Osteocyte (in vitro differentiated cells): ENCODE data around the gene LRP1B. TPM values are rescaled to one million over a fixed set of nuclear protein-coding genes. Genes with fewer than 3 reads are reported as not detected.

Experiments
- DNase-seq: peaks from one replicate; pipeline ENCODE4 v3.0.0; 2021; ENCODE audit warnings: mixed read lengths; ENCODE audit not compliant: unreplicated experiment; ENCODE audit errors: extremely low spot score
- H3K27ac Mint-ChIP-seq: one replicate; pipeline ENCODE4 v1.8.0; 2021; ENCODE audit warnings: mild to moderate bottlenecking, mixed read lengths; ENCODE audit not compliant: unreplicated experiment
- H3K27me3 Mint-ChIP-seq: one replicate; pipeline ENCODE4 v1.8.0; 2021; ENCODE audit warnings: mixed read lengths; ENCODE audit not compliant: unreplicated experiment
- H3K36me3 Mint-ChIP-seq: one replicate; pipeline ENCODE4 v1.8.0; 2021; ENCODE audit warnings: mixed read lengths; ENCODE audit not compliant: unreplicated experiment
- H3K4me1 Mint-ChIP-seq: one replicate; pipeline ENCODE4 v1.8.0; 2021; ENCODE audit warnings: mixed read lengths; ENCODE audit not compliant: unreplicated experiment
- H3K4me3 Mint-ChIP-seq: one replicate; pipeline ENCODE4 v1.8.0; 2021; ENCODE audit warnings: mild to moderate bottlenecking, moderate library complexity, mixed read lengths; ENCODE audit not compliant: unreplicated experiment
- H3K9me3 Mint-ChIP-seq: one replicate; pipeline ENCODE4 v1.8.0; 2021; ENCODE audit warnings: mixed read lengths; ENCODE audit not compliant: unreplicated experiment
- CTCF ChIP-seq: fragments of 200-600 bp; sonication (generic); IDR thresholded peaks from 2 replicates; pipeline ENCODE4 v1.5.0; 2021; ENCODE audit warnings: antibody characterized with exemption, mild to moderate bottlenecking, moderate library complexity
- total RNA-seq: library from RNA; stranded (reverse); gene quantifications from 2 replicates; pipeline ENCODE4 v1.2.1, GENCODE V29; 2021

The LRP1B gene
- total RNA-seq, 1 donor from 2014 or later, result 3.6 TPM

DNA sequence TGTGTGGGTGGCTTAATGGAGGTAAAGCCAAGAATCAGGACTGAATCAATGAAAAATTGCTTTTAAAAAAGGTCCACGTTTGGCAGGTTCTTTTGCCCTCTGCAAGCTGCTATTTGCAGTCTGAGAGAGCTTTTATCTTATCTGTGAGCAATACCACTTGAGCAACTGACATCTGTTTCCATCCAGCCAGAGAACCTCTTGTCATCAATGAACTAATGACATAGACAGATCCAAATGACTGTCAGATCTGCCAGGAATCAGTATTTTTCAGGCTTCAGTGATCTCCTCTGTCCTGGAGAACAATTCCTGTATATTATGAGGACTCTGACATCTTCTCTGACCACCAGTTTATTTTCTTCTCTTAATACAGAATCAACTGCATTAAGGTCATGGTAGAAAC lies 608.1 kb downstream of the LRP1B start:
- Mint-ChIP-seq H3K27ac (no peak overlapping the region), H3K9me3 (no peaks in the 10 kb centered on the region), H3K27me3 (no peaks in the 10 kb centered on the region), H3K4me1 (no peaks in the 10 kb centered on the region), H3K4me3 (no peak overlapping the region), H3K36me3 (no peaks in the 10 kb centered on the region)
- no peak for TF ChIP-seq CTCF
- no peak for DNase-seq

- no peaks in the 10 kb centered on the region for H3K9me3 Mint-ChIP-seq
- no peaks in the 10 kb centered on the region for H3K36me3 Mint-ChIP-seq
- no peak overlapping the region for H3K27ac Mint-ChIP-seq
- H3K27me3 Mint-ChIP-seq, result no peaks in the 10 kb centered on the region
- no peak for TF ChIP-seq CTCF
- no peak for DNase-seq
- H3K4me1 Mint-ChIP-seq, result no peaks in the 10 kb centered on the region
- no peak overlapping the region for H3K4me3 Mint-ChIP-seq
Measured at GRCh38 chr2:141522048-141522447, 608.8 kb downstream of the LRP1B start.

DNA sequence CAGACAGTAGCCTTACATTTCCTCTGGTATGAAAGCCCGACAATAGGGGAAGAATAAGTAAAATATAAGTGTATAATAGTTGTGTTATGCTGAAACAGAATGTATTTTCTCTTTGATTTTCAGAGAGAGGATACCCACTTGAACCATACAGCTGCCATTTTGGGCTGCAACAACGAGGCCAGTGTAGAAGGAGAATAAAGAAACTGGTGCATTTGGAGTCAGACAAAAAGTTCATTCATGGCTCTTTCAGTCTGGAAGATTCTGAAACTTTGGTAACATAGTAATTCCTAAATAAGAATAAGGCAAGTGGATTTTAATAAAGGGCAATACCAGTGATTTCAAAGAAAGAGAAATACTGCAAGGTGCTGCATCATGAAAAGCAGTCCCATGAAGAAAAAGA lies 610.9 kb downstream of the LRP1B start:
- H3K36me3 Mint-ChIP-seq, result no peaks in the 10 kb centered on the region
- no peak for TF ChIP-seq CTCF

GRCh38 chr2:141517852-141518421 lies 612.9 kb downstream of the LRP1B start:
- Mint-ChIP-seq H3K27ac (no peak overlapping the region), H3K4me1 (peaks cover 11% of the 10 kb centered on the region), H3K9me3 (no peaks in the 10 kb centered on the region), H3K27me3 (no peaks in the 10 kb centered on the region), H3K36me3 (no peaks in the 10 kb centered on the region), H3K4me3 (no peak overlapping the region)
- DNase-seq, result no peak
- no peak for TF ChIP-seq CTCF

More for the DNA sequence above, 610.9 kb downstream of the LRP1B start:
- no peak overlapping the region for H3K4me3 Mint-ChIP-seq
- DNase-seq, result no peak
- no peak overlapping the region for H3K27ac Mint-ChIP-seq
- peaks cover 11% of the 10 kb centered on the region for H3K4me1 Mint-ChIP-seq
- H3K27me3 Mint-ChIP-seq, result no peaks in the 10 kb centered on the region
- no peaks in the 10 kb centered on the region for H3K9me3 Mint-ChIP-seq

DNA sequence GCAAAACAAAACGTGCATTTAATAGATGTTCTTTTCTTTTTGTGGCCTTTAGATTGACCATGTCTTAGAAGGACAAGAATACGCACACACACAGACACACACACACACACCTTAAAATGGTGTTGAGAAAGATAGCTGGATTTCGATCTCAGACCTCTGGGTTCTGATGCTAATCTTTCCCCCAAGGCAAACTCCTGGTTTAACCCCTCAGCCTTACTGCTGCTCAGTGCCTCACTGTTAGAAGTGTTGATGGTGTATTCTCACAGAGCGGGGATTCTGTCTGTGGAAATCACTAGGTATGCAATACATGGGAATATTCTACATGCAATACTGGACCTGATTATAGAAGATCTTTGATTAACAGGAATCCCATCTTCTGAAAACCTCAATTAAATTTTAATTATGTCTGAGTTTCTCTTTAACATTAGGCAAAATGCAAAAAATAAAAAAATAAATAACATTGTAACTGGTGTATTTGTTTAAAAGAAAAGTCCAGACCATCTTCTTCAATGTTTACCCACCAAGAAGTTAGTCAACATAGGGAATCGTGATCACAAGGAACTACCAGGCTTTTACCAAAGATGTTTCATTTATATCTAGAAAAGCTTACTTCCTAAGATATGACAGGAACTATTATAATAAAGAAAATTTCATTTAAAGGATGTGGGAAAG lies 613.5 kb downstream of the LRP1B start:
- Mint-ChIP-seq H3K4me1 (peaks cover 11% of the 10 kb centered on the region), H3K4me3 (no peak overlapping the region), H3K9me3 (no peaks in the 10 kb centered on the region), H3K36me3 (no peaks in the 10 kb centered on the region), H3K27me3 (no peaks in the 10 kb centered on the region), H3K27ac (no peak overlapping the region)
- no peak for TF ChIP-seq CTCF
- no peak for DNase-seq
